Activated CD8-positive, alpha-beta memory T cell treated with anti-CD3 and anti-CD28 coated beads for 1 hour (primary cell): ENCODE measurements around the gene CDHR2.

Source experiments
- DNase-seq, 2 donors: peaks; one replicate each; pipeline ENCODE4 v3.0.0-alpha.2; 2020; ENCODE audit warnings: low read depth in 1 of 2; ENCODE audit errors: extremely low read depth in 1 of 2

CDHR2 gene

GRCh38 chr5:176548967-176549444 is at the start of gene CDHR2:
TSS of gene CDHR2 (plus strand) at chr5:176549342. CDS start at chr5:176565353, 16,011 bp downstream.
- DNase-seq, result no peak

GRCh38 chr5:176500511-176500910 is 48.6 kb upstream of the CDHR2 start:
- no peak for DNase-seq

GRCh38 chr5:176501333-176501732 is 47.8 kb upstream of the CDHR2 start:
- no peak for DNase-seq

- DNase-seq, result no peak
These were observed 45.6 kb upstream of the CDHR2 start for GRCh38 chr5:176503496-176503895.

GRCh38 chr5:176507911-176508310 is 41.2 kb upstream of the CDHR2 start:
- no peak for DNase-seq

- DNase-seq, result no peak
These were observed 40.5 kb upstream of the CDHR2 start for GRCh38 chr5:176508603-176509002.

- DNase-seq, result no peak
These were observed 35.4 kb upstream of the CDHR2 start for GRCh38 chr5:176513788-176514187.

GRCh38 chr5:176514244-176514950 is 34.7 kb upstream of the CDHR2 start:
- no peak for DNase-seq

- DNase-seq, result no peak
These were observed 33.7 kb upstream of the CDHR2 start for GRCh38 chr5:176515396-176515795.

- DNase-seq, result no peak
These were observed 32.0 kb upstream of the CDHR2 start for GRCh38 chr5:176517053-176517661.

- no peak for DNase-seq
These were observed 29.1 kb upstream of the CDHR2 start for GRCh38 chr5:176519810-176520720.

- no peak for DNase-seq
These were observed 27.9 kb upstream of the CDHR2 start for GRCh38 chr5:176521286-176521685.

GRCh38 chr5:176521699-176522263 is 27.4 kb upstream of the CDHR2 start:
- DNase-seq, result no peak

- DNase-seq, result no peak
These were observed 25.0 kb upstream of the CDHR2 start for GRCh38 chr5:176524138-176524537.

- DNase-seq, result no peak
These were observed 24.2 kb upstream of the CDHR2 start for GRCh38 chr5:176524987-176525386.

- DNase-seq, result no peak
These were observed 23.5 kb upstream of the CDHR2 start for GRCh38 chr5:176525677-176526076.

- DNase-seq, result no peak
These were observed 22.7 kb upstream of the CDHR2 start for GRCh38 chr5:176526462-176526861.

- DNase-seq, result no peak
These were observed 21.6 kb upstream of the CDHR2 start for GRCh38 chr5:176527246-176528222.

GRCh38 chr5:176528301-176528700 is 20.8 kb upstream of the CDHR2 start:
- no peak for DNase-seq

GRCh38 chr5:176528761-176529115 is 20.4 kb upstream of the CDHR2 start:
- DNase-seq, result no peak
